SU-DHL-6 (cell line): Measurements from ENCODE around the gene RBM26.

ENCODE experiments used
- H2AFZ ChIP-seq: fragments of 200-600 bp; sonication (generic); 2 replicates; pipeline ENCODE4 v1.6.1; 2014; ENCODE audit warnings: low read depth, mild to moderate bottlenecking, moderate library complexity, mixed read lengths, antibody characterized with exemption, low read length; ENCODE audit not compliant: severe bottlenecking
- H3F3A ChIP-seq: fragments of 200-600 bp; shearing (Covaris generic); 2 replicates; pipeline ENCODE4 v1.6.0; 2016; ENCODE audit warnings: antibody characterized with exemption, mild to moderate bottlenecking; ENCODE audit not compliant: insufficient read depth
- H3K27ac ChIP-seq: fragments of 200-600 bp; sonication (generic); 2 replicates; pipeline ENCODE4 v1.5.1; 2016; ENCODE audit warnings: low read depth, mild to moderate bottlenecking, low read length, moderate library complexity, mixed read lengths
- H3K27me3 ChIP-seq: fragments of 200-600 bp; sonication (generic), shearing (Covaris generic); 2 replicates; pipeline ENCODE4 v1.6.0; 2014; ENCODE audit warnings: mild to moderate bottlenecking, low read length
- H3K36me3 ChIP-seq: fragments of 200-600 bp; sonication (generic); 2 replicates; pipeline ENCODE4 v1.6.1; 2014; ENCODE audit warnings: mild to moderate bottlenecking, low read length, mixed read lengths
- H3K4me2 ChIP-seq: fragments of 300-600, 200-600 bp; shearing (Covaris generic), sonication (generic); 2 replicates; pipeline ENCODE4 v1.6.0; 2014; ENCODE audit warnings: low read length, low read depth, mild to moderate bottlenecking; ENCODE audit not compliant: poor library complexity, severe bottlenecking
- H3K4me3 ChIP-seq: fragments of 200-600 bp; sonication (generic); 2 replicates; pipeline ENCODE4 v1.5.1; 2014; ENCODE audit warnings: antibody characterized with exemption, low read length, mild to moderate bottlenecking, mixed read lengths; ENCODE audit not compliant: insufficient read depth, poor library complexity, severe bottlenecking
- H3K79me2 ChIP-seq: fragments of 200-600 bp; sonication (generic); 2 replicates; pipeline ENCODE4 v1.6.1; 2014; ENCODE audit warnings: mild to moderate bottlenecking, low read length, moderate library complexity; ENCODE audit not compliant: insufficient read depth
- H3K9ac ChIP-seq: fragments of 200-600 bp; sonication (generic); 2 replicates; pipeline ENCODE4 v1.7.0; 2014; ENCODE audit warnings: mild to moderate bottlenecking, low read length
- H3K9me2 ChIP-seq: fragments of 200-600 bp; sonication (generic); replicated peaks from 2 replicates; pipeline ENCODE4 v1.6.1; 2014; ENCODE audit warnings: low read length; ENCODE audit not compliant: insufficient read depth
- H3K9me3 ChIP-seq: fragments of 200-600 bp; sonication (generic); 2 replicates; pipeline ENCODE4 v1.6.1; 2014; ENCODE audit warnings: low read length, mixed read lengths; ENCODE audit not compliant: insufficient read depth
- H4K20me1 ChIP-seq: fragments of 200-600 bp; sonication (generic); 2 replicates; pipeline ENCODE4 v1.6.1; 2014; ENCODE audit warnings: low read depth, mild to moderate bottlenecking, antibody characterized with exemption, low read length, moderate library complexity, mixed read lengths
- EZH2phosphoT487 ChIP-seq: fragments of 200-600 bp; sonication (generic), shearing (Covaris generic); conservative IDR thresholded peaks from 2 replicates; pipeline ENCODE4 v1.6.1; 2018; ENCODE audit warnings: mild to moderate bottlenecking, antibody characterized with exemption, low read length, moderate library complexity, mixed read lengths
- TF ChIP-seq, protein P1 (sequence below): fragments of 200-600 bp; sonication (generic); IDR thresholded peaks from one replicate; pipeline ENCODE4 v1.5.1; 2017; ENCODE audit warnings: antibody characterized with exemption, mild to moderate bottlenecking, low read length, moderate library complexity; ENCODE audit not compliant: insufficient read depth, poor library complexity, severe bottlenecking

The RBM26 gene

DNA sequence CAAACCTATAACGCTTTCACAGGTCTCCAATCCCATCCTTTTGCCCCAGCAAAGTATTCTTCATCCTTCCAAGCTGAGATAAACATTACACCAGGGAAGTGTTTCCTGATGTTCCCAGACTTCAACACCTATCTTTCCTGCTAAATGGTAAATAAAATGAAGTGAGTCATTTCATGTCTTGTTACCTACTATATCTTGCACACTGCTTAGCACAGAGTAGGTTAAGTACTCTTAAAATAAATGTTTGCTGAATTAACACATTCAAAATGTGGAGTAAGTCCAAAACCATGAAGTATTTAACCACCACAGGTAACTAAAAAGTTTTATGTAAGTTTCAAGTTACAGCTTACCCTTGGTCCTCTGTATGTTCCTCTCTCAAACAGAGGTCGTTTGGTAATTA is 3.4 kb downstream of the RBM26 start:
- H2AFZ ChIP-seq: no peak overlapping the region

DNA sequence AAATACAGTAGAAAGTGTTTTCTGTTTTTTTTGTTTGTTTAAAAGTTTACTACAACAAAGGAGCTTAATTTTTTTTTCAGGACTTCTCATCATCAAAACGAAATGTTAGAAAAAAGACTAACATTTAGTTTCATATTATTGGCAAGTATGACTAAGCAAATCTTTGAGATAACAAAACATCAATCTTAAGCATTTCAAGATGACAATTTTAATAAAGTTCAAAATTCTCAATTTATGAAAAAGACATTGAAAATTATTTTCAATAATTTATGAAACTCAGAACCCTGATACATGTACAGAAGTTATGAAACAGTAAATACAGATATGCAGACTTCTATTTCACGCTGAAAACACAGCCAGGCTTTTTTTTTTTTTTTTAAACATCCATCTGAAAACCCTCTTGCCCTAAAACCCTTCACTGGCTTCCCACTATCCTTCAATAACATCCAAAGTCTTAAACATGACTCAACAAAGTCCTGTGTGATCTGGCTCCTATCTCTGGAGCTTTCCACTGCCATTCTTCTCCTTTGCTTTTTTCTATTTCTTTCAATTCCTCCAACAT is 3.9 kb downstream of the RBM26 start:
- H2AFZ ChIP-seq: no peak overlapping the region
- no peaks in the 10 kb centered on the region for H3K27me3 ChIP-seq
- peak overlapping the region; percentile 96 for H3K9ac ChIP-seq
- H3K9me3 ChIP-seq: no peaks in the 10 kb centered on the region
- TF ChIP-seq, protein P1, sequence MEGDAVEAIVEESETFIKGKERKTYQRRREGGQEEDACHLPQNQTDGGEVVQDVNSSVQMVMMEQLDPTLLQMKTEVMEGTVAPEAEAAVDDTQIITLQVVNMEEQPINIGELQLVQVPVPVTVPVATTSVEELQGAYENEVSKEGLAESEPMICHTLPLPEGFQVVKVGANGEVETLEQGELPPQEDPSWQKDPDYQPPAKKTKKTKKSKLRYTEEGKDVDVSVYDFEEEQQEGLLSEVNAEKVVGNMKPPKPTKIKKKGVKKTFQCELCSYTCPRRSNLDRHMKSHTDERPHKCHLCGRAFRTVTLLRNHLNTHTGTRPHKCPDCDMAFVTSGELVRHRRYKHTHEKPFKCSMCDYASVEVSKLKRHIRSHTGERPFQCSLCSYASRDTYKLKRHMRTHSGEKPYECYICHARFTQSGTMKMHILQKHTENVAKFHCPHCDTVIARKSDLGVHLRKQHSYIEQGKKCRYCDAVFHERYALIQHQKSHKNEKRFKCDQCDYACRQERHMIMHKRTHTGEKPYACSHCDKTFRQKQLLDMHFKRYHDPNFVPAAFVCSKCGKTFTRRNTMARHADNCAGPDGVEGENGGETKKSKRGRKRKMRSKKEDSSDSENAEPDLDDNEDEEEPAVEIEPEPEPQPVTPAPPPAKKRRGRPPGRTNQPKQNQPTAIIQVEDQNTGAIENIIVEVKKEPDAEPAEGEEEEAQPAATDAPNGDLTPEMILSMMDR: no peak
- no peak for TF ChIP-seq EZH2phosphoT487
- peak overlapping the region; percentile 71 for H3K27ac ChIP-seq
- H3F3A ChIP-seq: peaks cover 33% of the 10 kb centered on the region
- H3K79me2 ChIP-seq: peaks cover 99% of the 10 kb centered on the region
- peaks cover 45% of the 10 kb centered on the region for H3K36me3 ChIP-seq
- H3K9me2 ChIP-seq: no peaks in the 10 kb centered on the region
- H3K4me2 ChIP-seq: peak overlapping the region; percentile 97
- H4K20me1 ChIP-seq: peaks cover 33% of the 10 kb centered on the region
- H3K4me3 ChIP-seq: peak overlapping the region; percentile 72

More for the DNA sequence above, 3.4 kb downstream of the RBM26 start:
- Histone ChIP-seq H3K79me2 (peaks cover 99% of the 10 kb centered on the region), H3K4me3 (peak overlapping the region; percentile 72), H3K9me3 (no peaks in the 10 kb centered on the region), H3K4me2 (peak overlapping the region; percentile 97), H3K9me2 (no peaks in the 10 kb centered on the region), H3K9ac (peak overlapping the region; percentile 96), H4K20me1 (peaks cover 33% of the 10 kb centered on the region), H3F3A (peaks cover 33% of the 10 kb centered on the region), H3K27me3 (no peaks in the 10 kb centered on the region), H3K36me3 (peaks cover 40% of the 10 kb centered on the region), H3K27ac (peak overlapping the region; percentile 71)
- TF ChIP-seq, protein P1: no peak
- TF ChIP-seq EZH2phosphoT487: no peak

DNA sequence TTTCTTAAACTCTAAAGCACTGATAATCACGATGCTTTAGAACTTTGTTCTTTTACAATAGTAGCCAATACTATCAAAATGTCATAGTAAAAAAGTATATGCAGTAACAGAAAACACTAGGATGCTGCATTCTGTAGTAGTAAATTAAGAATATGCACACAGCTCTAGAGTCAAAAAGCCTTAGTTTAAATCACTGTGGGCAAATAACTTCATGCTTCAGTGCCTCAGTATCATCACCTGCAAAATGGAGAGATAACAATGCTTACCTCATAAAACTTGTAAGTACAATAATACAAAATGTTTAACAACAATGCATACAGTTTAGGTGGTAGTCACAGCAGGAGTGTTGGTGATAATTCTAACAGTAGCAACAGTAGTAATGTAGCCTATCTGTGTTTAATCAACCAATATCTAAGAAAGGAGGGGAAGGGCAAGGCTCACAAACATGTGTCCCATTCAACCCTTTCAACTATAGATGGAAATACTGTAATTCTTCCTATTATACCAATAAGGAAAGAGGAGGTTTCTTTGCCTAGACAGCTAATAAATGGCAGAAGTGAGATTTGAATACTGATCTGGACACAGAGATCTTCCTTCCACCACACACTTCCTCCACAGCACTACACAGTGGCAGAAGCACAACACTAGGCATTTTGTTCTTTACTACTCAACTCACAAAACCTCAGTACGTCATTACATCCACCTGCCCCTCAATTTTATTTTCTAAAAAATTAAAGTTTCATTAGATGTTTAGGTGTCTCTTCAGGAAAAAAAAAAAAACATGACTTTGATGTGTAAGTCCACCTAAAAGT is 4.6 kb downstream of the RBM26 start:
- Histone ChIP-seq H3K36me3 (peaks cover 52% of the 10 kb centered on the region), H3K9ac (peak overlapping the region; percentile 96; the same call in 1 of the 2 replicates), H2AFZ (no peak overlapping the region), H3K79me2 (peaks cover 99% of the 10 kb centered on the region), H3K27me3 (no peaks in the 10 kb centered on the region), H3K9me3 (no peaks in the 10 kb centered on the region; the same call in 1 of the 2 replicates), H3K4me2 (peak overlapping the region; percentile 97), H3K27ac (peak overlapping the region; percentile 71), H3F3A (peaks cover 34% of the 10 kb centered on the region), H3K9me2 (no peaks in the 10 kb centered on the region), H4K20me1 (peaks cover 33% of the 10 kb centered on the region), H3K4me3 (peak overlapping the region; percentile 72)
- no peak for TF ChIP-seq EZH2phosphoT487
- TF ChIP-seq, protein P1: no peak
